ENCODE measurements around the gene TMEM63A. TPM values are rescaled to one million over a fixed set of nuclear protein-coding genes. Genes with fewer than 3 reads are reported as not detected.
A peak's percentile ranks its signal among the peaks of the same experiment; 100 is the strongest.

TMEM63A gene
- total and polyA plus RNA-seq, 2 of the 13 experiments (the other 11 are each of a cell fraction or from before 2014, with no cell fraction given): 23.9 to 53.3 TPM

GRCh38 chr1:225899044-225899925 lies 17.1 kb upstream of the TMEM63A start (continued):
- TF ChIP-seq, protein P1, sequence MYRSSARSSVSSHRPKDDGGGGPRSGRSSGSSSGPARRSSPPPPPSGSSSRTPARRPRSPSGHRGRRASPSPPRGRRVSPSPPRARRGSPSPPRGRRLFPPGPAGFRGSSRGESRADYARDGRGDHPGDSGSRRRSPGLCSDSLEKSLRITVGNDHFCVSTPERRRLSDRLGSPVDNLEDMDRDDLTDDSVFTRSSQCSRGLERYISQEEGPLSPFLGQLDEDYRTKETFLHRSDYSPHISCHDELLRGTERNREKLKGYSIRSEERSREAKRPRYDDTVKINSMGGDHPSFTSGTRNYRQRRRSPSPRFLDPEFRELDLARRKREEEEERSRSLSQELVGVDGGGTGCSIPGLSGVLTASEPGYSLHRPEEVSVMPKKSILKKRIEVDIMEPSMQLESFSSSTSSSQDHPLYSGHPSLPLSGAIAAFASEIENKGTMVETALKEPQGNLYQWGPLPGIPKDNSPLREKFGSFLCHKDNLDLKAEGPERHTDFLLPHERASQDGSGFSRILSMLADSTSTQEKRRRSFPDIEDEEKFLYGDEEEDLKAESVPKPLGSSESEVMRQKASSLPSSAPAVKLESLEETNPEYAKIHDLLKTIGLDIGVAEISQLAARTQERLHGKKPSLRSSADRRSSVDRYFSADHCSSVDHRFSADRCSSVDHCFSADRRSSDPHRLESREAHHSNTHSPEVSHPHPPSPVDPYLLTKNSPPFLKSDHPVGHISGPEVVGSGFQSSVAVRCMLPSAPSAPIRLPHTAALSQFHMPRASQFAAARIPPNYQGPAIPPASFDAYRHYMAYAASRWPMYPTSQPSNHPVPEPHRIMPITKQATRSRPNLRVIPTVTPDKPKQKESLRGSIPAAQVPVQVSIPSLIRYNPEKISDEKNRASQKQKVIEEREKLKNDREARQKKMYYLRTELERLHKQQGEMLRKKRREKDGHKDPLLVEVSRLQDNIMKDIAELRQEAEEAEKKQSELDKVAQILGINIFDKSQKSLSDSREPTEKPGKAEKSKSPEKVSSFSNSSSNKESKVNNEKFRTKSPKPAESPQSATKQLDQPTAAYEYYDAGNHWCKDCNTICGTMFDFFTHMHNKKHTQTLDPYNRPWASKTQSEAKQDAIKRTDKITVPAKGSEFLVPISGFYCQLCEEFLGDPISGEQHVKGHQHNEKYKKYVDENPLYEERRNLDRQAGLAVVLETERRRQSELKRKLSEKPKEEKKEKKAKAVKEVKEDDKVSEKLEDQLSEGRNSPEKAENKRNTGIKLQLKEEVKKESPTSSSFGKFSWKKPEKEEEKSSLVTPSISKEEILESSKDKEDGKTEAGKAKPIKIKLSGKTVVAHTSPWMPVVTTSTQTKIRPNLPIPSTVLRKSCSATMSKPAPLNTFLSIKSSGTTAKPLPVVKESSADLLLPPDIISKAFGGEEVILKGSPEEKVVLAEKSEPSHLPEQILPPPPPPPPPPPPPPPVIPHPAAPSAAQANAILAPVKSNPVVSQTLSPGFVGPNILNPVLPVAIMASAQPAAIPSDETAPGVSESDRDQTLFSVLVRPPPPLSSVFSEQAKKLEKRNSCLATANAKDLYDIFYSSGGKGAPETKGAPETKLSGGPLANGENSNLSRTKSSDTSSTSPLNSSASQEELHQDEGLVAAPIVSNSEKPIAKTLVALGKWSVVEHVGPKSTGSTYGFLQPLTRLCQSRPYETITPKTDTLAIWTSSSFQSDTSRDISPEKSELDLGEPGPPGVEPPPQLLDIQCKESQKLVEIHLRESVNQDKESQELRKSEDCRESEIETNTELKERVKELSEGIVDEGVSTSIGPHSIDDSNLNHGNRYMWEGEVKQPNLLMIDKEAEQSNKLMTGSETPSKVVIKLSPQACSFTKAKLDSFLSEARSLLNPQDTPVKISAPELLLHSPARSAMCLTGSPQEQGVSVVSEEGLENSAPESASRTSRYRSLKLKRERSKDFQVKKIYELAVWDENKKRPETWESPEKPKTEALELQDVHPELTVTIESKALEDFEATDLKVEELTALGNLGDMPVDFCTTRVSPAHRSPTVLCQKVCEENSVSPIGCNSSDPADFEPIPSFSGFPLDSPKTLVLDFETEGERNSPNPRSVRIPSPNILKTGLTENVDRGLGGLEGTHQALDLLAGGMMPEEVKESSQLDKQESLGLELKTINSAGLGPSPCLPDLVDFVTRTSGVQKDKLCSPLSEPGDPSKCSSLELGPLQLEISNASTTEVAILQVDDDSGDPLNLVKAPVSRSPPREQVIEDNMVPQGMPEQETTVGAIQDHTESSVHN (CRISPR knock-in tag; IDR thresholded peaks at IDR 0.05): no peak
- TF ChIP-seq SRSF9 (IDR thresholded peaks at IDR 0.05; ENCODE audit: borderline replicate concordance, insufficient read depth, low read depth, low read length, poor library complexity, severe bottlenecking) (no peak), NR2F6 (IDR thresholded peaks at IDR 0.05) (peak; percentile 58), NR2F6 (CRISPR knock-in tag; IDR thresholded peaks at IDR 0.05) (peak; percentile 76), MXD1 (CRISPR knock-in tag; IDR thresholded peaks at IDR 0.05) (no peak)

All from HepG2 (cell line).